Measurements from ENCODE around the gene BAHCC1. TPM values are rescaled to one million over a fixed set of nuclear protein-coding genes. Genes with fewer than 3 reads are reported as not detected.

Gene BAHCC1
- total and polyA plus RNA-seq, 2 of the 4 experiments (the other 2 are of a cell fraction) = 0.36 to 7.8 TPM

- no TSS peak for BruUV-seq (replicated peaks)
- H2BK20ac ChIP-seq (ENCODE audit: low read depth, low read length) = no peak overlapping the region
- TF ChIP-seq RAD21 (IDR thresholded peaks at IDR 0.05; ENCODE audit: low read length) = no peak
- TF ChIP-seq POLR2A (IDR thresholded peaks at IDR 0.05; ENCODE audit: low read depth, low read length) = no peak
- TF ChIP-seq NFE2L2 (IDR thresholded peaks at IDR 0.05; ENCODE audit: low read depth, low read length) = no peak
- no peak for TF ChIP-seq CEBPB (IDR thresholded peaks at IDR 0.05; ENCODE audit: low read depth, low read length)
- TF ChIP-seq, protein P1, sequence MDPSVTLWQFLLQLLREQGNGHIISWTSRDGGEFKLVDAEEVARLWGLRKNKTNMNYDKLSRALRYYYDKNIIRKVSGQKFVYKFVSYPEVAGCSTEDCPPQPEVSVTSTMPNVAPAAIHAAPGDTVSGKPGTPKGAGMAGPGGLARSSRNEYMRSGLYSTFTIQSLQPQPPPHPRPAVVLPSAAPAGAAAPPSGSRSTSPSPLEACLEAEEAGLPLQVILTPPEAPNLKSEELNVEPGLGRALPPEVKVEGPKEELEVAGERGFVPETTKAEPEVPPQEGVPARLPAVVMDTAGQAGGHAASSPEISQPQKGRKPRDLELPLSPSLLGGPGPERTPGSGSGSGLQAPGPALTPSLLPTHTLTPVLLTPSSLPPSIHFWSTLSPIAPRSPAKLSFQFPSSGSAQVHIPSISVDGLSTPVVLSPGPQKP (IDR thresholded peaks at IDR 0.05; ENCODE audit: borderline replicate concordance, low read depth, low read length) = no peak
- no peak for TF ChIP-seq MAFK (IDR thresholded peaks at IDR 0.05; ENCODE audit: low read depth, low read length)
- no peak for TF ChIP-seq SMC3 (IDR thresholded peaks at IDR 0.05; ENCODE audit: low read depth, low read length)
- no peak for TF ChIP-seq MXI1 (IDR thresholded peaks at IDR 0.05; ENCODE audit: borderline replicate concordance, low read depth, low read length)
- TF ChIP-seq, protein P2, sequence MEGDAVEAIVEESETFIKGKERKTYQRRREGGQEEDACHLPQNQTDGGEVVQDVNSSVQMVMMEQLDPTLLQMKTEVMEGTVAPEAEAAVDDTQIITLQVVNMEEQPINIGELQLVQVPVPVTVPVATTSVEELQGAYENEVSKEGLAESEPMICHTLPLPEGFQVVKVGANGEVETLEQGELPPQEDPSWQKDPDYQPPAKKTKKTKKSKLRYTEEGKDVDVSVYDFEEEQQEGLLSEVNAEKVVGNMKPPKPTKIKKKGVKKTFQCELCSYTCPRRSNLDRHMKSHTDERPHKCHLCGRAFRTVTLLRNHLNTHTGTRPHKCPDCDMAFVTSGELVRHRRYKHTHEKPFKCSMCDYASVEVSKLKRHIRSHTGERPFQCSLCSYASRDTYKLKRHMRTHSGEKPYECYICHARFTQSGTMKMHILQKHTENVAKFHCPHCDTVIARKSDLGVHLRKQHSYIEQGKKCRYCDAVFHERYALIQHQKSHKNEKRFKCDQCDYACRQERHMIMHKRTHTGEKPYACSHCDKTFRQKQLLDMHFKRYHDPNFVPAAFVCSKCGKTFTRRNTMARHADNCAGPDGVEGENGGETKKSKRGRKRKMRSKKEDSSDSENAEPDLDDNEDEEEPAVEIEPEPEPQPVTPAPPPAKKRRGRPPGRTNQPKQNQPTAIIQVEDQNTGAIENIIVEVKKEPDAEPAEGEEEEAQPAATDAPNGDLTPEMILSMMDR (conservative IDR thresholded peaks at IDR 0.05; ENCODE audit: low read depth, low read length) = no peak
- TF ChIP-seq MAZ (IDR thresholded peaks at IDR 0.05; ENCODE audit: borderline replicate concordance, low read depth, low read length) = no peak
- no peak for TF ChIP-seq RCOR1 (IDR thresholded peaks at IDR 0.05; ENCODE audit: insufficient replicate concordance, low read length)
- TF ChIP-seq BHLHE40 (IDR thresholded peaks at IDR 0.05; ENCODE audit: low read depth, low read length) = no peak
- no peak for TF ChIP-seq CHD1 (IDR thresholded peaks at IDR 0.05; ENCODE audit: low read depth, low read length)
- no peak for TF ChIP-seq FOS (IDR thresholded peaks at IDR 0.05; ENCODE audit: low read depth, low read length)
- TF ChIP-seq, protein P3, sequence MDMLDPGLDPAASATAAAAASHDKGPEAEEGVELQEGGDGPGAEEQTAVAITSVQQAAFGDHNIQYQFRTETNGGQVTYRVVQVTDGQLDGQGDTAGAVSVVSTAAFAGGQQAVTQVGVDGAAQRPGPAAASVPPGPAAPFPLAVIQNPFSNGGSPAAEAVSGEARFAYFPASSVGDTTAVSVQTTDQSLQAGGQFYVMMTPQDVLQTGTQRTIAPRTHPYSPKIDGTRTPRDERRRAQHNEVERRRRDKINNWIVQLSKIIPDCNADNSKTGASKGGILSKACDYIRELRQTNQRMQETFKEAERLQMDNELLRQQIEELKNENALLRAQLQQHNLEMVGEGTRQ (IDR thresholded peaks at IDR 0.05; ENCODE audit: low read depth, low read length) = no peak
- TF ChIP-seq RFX5 (IDR thresholded peaks at IDR 0.05; ENCODE audit: low read depth, low read length) = no peak
- H3K4me1 ChIP-seq (ENCODE audit: control insufficient read depth, insufficient read depth, low read length) = no peaks in the 10 kb centered on the region
- no peak overlapping the region for H3K56ac ChIP-seq (ENCODE audit: extremely low read depth, insufficient read depth, low read length)
- H2AK5ac ChIP-seq (ENCODE audit: low read depth, low read length) = no peak overlapping the region
- no peaks in the 10 kb centered on the region for H3K27me3 ChIP-seq (ENCODE audit: control insufficient read depth, insufficient read depth, low read length)
- H3K79me1 ChIP-seq (ENCODE audit: low read depth in 1 of 2, low read length in 2 of 2) = no peaks in the 10 kb centered on the region
- CTCF ChIA-PET = no interaction called here
- no peak overlapping the region for H2BK15ac ChIP-seq (ENCODE audit: low read depth, low read length)
- H4K91ac ChIP-seq (ENCODE audit: insufficient read depth, low read depth, low read length) = no peak overlapping the region
- 92% methylated on average over 17 of the region's 22 CpGs; no CpG with 5 or more reads in 1 of the 2 experiments for WGBS, 2 experiments (ENCODE audit: extremely low coverage in 2 of 2, insufficient read length in 1 of 2)
- in situ Hi-C loops (cut with MboI; ENCODE audit: low sequenced_read_pairs) (no loop called here), dilution Hi-C loops (cut with HindIII; ENCODE audit: low sequenced_read_pairs, unreplicated experiment) (no loop called here), intact Hi-C loops (cut with micrococcal nuclease) (no loop called here)
- H3K27ac ChIP-seq (ENCODE audit: insufficient read depth, low read length) = no peak overlapping the region
- ATAC-seq (ENCODE audit: low read depth) (no peak), DNase-seq (no peak)
- H3K9me3 ChIP-seq (ENCODE audit: control insufficient read depth, insufficient read depth, low read length) = no peaks in the 10 kb centered on the region
- POLR2A ChIA-PET (ENCODE audit: unreplicated experiment) = no interaction called here
- no peaks in the 10 kb centered on the region for H4K20me1 ChIP-seq (ENCODE audit: insufficient read depth, low read length)
- H3K9me1 ChIP-seq (ENCODE audit: insufficient read depth, low read length) = no peaks in the 10 kb centered on the region
- H4K8ac ChIP-seq (ENCODE audit: low read depth in 2 of 2, low read length in 2 of 2) = no peak overlapping the region
- no peak overlapping the region for H3K4me3 ChIP-seq (ENCODE audit: insufficient read depth, low read depth, low read length)
- H3K9ac ChIP-seq (ENCODE audit: low read depth, low read length) = no peak overlapping the region
- H4K5ac ChIP-seq (ENCODE audit: low read depth, low read length) = no peak overlapping the region
- no peak overlapping the region for H3K4ac ChIP-seq (ENCODE audit: low read depth, low read length)
- H3K4me2 ChIP-seq (ENCODE audit: low read depth, low read length) = no peak overlapping the region
- no peak overlapping the region for H2BK5ac ChIP-seq (ENCODE audit: low read depth, low read length, poor library complexity, severe bottlenecking)
- H3K14ac ChIP-seq (replicated peaks; ENCODE audit: low read depth, low read length) = no peak overlapping the region
- H2AFZ ChIP-seq (replicated peaks; ENCODE audit: low read length, poor library complexity) = no peak overlapping the region
- H3K18ac ChIP-seq (ENCODE audit: low read depth, low read length) = no peak overlapping the region
- peaks cover 42% of the 10 kb centered on the region for H3K36me3 ChIP-seq (ENCODE audit: control insufficient read depth, insufficient read depth, low read length)
- no peak overlapping the region for H2BK120ac ChIP-seq (ENCODE audit: low read depth, low read length)
- peak overlapping the region; percentile 24 for H2AK9ac ChIP-seq (replicated peaks; ENCODE audit: low read depth, low read length, poor library complexity)
- H3K23ac ChIP-seq (ENCODE audit: low read depth, low read length) = no peak overlapping the region
These were observed 63.4 kb downstream of the BAHCC1 start for GRCh38 chr17:81458628-81459027.
